Stimulated activated CD8-positive, alpha-beta memory T cell treated with anti-CD3 and anti-CD28 coated beads, Interleukin-12 subunit alpha, Interleukin-12 subunit beta, amount 100 ng/mL, for 24 hours (primary cell): ENCODE data around the gene ZNF586.
"Not testable (repeated sequence)": the region's sequence is repeated elsewhere in the genome, so short reads cannot be mapped to it uniquely, and the experiment has no call there.

Source experiments
- DNase-seq: peaks from one replicate; pipeline ENCODE4 v3.0.0-alpha.2; 2020; ENCODE audit errors: extremely low read depth

ZNF586 gene

DNA sequence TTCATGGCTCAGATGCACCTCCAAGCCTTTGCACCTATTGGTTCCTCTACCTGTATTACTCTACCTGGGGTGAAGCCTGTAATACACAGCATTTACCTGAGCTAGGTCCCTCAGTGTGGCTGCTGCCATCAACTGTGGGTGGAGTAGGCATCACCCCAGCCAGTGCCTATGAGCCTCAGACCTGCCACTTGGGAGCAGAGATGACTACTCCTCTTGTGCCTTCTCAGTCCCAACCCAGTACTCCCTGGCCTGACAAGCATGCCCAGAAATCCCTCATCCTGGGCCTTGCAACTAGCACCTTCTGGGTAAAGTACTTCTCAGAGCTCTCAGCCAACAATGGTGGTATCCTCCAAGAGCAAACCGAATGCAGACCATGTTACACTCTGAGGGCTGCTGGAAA lies 27.1 kb downstream of the ZNF586 start:
- not testable (repeated sequence) for DNase-seq

DNA sequence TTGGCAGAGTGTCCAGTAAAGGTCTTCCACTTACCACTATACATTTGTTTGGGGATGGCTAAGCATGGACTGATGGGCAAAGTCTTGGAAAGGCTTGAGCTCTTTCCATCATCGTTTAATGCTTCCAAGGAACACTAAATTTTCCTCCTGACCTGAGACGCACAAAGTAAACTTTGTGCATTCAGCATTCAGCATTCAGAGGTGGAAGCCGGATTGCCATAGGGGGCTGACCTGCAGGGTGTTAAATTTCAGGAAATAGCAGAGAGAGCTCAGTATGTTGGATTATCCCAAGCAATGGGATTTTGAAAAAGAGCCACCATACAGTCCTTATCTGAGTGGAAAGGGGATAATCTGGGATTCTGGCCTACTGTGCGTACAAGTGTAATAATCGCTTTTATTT lies 31.2 kb downstream of the ZNF586 start:
- no peak for DNase-seq

DNA sequence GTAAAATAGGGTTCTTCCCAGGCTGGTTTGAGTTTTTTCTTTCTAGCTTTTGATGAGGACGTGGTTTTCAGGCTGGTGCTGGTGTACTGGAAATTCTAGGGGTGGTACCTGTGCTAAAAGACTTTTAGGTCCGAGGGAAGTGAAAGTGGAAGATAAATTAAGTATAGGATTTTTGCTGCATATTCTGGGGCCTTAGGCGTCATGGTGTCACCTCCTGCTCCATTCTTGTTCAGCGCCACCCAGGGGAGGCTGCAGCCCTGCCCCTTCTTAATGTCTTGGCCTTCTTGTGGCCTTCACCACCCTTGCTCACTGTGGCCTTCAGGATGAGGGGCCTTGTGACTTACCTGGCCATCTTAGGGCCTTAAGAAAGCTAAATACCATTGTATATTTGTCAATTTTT lies 32.8 kb downstream of the ZNF586 start:
- DNase-seq, result no peak

DNA sequence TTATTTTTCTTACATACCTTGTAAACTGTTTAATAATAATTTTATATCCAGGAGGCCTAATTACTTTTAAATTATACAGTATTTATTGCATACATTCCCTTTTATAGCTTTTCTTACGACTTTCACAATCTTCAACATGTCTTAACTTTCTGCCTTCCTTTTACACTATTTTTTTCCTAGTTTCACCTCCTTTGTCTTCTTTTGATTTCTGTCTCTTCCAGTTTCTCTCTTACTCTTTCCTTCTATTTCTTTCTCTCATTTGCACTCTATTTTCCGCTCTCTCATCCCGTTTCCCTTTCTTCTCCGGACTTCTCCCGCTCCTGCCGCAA lies 33.8 kb downstream of the ZNF586 start:
- DNase-seq, result no peak

DNA sequence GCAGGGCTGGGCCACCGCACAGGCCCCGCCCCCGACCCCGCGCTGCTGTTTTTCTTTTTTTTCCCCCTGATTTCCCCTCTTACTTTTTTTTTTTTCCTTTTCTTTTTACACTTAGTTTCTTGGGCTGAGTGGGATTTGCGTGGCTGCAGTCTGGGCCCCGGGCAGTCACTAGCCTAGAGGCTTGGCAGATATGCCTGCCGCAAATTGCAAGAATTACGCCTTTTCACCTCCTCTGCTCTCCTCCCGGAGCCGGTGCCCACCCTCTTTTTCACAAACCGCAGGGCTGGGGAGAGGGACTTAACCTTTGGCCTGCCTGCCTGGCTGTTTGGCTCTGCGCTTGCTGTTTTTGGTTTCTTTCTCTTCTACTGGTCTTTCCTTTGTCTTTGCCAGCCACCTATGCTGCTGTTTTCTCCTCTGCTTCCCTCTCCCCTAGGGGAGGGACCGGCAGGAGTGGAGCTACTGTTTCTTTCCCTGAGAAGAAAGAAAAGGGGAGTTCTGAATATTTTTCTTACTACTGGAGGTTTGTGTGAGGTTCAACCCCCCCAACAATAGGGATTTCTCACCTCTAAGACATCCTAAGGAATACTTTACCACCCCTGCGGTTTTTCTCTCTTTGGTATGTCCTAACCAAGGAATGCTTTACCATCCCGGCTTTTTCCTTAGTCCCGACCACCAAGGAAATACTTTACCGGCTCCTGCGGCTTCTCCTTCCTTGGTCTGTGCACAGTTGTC lies 34.3 kb downstream of the ZNF586 start:
- no peak for DNase-seq

DNA sequence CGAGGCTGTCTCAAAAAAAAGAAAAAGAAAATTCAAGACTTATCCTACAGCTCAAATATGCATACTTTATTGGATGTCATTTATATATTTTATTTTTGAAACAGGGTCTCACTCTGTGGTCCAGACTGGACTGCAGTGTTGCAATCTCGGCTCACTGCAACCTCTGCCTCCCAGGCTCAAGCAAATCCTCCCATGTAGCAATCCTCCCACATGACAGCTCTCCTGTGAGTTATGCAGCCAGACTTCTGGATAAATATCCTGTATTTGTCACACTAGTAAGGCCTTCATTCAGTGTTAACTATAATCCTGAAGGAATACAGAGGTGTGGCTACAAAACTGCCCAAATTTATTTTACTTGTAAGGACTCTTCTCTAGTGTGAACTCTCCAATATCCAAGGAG lies 38.1 kb downstream of the ZNF586 start:
- no peak for DNase-seq

DNA sequence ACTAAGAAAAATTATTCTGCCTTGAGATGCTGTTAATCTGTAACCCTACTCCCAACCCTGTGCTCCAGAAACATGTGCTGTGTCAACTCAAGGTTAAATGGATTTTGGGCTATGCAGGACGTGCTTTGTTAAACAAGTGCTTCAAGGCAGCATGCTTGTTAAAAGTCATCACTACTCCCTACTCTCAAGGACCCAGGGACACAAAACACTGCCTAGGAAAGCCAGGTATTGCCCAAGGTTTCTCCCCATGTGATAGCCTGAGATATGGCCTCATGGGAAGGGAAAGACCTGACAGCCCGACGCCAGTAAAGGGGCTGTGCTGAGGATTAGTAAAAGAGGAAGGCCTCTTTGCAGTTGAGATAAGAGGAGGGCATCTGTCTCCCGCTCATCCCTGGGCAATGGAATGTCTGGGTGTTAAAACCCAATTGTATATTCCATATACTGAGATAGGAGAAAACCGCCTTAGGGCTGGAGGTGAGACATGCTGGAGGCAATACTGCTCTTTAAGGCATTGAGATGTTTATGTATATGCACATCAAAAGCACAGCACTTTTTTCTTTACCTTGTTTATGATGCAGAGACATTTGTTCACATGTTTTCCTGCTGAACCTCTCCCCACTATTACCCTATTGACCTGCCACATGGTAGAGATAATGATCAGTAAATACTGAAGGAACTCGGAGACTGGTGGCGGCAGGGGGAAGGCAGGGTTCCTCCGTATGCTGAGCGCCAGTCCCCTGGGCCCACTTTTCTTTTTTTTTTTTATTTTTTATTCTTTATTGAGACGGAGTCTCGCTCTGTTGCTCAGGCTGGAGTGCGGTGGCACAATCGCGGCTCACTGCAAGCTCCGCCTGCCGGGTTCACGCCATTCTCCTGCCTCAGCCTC lies 41.2 kb downstream of the ZNF586 start:
- DNase-seq, result not testable (repeated sequence)

DNA sequence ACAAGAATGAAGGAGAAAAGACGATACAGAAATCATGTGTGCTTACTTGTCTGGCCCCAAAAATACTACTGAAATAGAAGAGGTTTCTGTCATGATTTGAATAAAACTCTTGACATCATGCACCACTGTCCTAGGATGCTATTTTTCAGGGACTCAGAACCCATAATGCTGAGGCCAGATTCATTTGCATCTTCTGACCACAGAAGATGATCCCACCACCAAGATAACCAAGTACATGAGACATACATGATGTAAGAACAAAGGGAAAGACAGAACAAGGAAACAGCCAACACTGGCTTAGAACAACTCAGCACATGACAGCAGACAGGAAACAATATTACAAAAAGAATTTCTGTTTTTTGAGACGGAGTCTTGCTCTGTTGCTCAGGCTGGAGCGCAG lies 42.8 kb downstream of the ZNF586 start:
- DNase-seq, result no peak

DNA sequence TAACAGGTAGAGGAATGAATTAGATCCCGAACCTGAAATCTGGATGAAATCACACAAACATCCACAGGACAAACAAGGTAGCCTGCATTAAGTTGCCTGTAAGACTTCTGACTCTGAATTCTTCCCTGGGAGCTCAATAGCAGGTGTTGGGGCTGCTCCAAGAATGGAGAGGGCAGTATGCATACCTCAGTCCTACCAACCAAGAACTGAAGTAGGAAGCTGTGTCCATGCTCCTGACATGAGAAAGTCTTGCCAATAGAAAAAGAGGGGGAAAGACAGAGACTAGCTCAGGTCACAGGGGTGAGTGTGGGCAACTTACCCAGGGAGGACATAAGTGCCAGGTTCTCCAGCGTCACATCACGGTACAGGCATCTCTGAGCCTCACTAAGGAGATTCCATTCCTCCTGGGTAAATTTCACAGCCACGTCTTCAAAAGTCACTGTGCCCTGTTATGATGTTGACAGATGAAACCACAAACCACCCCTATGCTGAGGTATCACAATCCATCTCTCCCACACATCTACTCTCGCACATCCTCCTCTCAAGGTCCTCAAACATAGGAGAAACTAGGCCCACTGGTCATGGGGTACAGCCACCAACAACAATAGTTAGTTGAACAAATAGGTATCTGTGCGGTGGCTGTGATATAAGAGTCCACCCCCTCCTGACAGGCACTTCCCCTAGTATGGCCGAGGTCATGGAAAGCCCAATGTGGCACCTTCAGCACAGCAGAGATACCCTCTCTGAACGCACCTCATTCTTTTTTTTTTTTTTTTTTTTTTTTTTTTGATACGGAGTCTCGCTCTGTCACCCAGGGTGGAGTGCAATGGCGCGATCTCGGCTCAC lies 43.7 kb downstream of the ZNF586 start:
- not testable (repeated sequence) for DNase-seq

DNA sequence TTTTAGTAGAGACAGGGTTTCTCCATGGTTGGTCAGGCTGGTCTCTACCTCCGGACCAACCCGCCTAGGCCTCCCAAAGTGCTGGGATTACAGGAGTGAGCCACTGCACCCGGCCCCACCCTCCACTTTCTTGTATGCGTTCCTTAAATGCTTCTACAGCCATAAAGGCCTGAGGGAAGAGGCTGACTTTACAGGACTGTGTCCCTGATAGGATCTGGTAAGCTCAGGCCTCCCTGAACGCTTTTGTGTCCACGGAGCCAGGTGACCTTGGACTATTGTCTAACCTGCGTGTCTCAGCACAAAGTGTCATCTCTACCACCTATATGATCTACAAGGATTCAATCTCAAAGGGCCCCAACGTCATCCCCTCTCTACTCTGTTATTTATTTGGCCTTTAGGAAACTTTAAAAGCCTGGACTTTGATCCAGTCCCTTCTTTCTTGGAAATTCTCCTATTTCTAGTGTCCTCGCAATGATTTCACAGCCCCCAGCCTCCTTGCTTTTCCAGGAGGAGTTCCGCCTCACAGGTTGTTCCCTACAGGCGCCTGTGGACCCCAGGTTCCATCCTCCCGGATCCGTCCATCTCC lies 44.5 kb downstream of the ZNF586 start:
- DNase-seq, result no peak

DNA sequence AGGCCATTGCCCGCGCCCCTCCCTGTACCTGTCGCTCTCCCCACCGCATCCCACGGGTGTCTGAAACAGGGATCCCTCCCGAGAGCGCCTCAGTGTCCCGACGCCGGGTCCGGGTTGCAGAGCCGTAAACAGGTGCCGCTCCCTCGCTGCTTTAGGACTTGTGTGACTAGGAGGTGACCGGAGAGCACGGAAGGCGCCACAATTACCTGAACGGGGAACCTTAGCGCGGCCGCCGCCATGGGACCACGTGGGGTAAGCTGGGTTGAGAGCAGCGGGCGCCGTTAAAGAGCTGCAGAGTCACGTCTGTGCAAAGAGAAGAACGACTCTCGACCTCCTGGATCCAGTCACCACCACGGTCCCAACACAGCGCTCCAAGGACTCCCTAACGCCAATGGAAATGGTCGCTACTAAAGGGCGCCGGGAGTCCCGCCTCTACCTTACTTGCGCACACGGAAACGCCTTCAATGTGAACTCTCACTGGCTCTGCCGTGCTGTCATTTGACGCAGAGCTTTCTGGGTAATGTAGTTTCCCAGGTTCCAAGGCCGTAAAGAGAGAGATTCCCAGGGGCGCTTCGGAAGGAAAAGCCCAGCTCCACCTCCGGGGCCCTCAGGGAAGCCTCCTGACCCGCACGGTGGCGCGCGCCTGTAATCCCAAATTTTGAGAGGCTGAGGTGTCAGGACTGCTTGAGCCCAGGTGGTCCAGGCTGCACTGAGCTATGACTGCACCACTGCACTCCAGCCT lies 45.2 kb downstream of the ZNF586 start, which contains the start of gene ZNF552:
Gene ZNF552, minus strand, starts transcription at position 409 of the 742 bp plus-strand sequence. Its CDS starts 170 bp downstream, at position 239.
- peak; percentile 38 for DNase-seq

DNA sequence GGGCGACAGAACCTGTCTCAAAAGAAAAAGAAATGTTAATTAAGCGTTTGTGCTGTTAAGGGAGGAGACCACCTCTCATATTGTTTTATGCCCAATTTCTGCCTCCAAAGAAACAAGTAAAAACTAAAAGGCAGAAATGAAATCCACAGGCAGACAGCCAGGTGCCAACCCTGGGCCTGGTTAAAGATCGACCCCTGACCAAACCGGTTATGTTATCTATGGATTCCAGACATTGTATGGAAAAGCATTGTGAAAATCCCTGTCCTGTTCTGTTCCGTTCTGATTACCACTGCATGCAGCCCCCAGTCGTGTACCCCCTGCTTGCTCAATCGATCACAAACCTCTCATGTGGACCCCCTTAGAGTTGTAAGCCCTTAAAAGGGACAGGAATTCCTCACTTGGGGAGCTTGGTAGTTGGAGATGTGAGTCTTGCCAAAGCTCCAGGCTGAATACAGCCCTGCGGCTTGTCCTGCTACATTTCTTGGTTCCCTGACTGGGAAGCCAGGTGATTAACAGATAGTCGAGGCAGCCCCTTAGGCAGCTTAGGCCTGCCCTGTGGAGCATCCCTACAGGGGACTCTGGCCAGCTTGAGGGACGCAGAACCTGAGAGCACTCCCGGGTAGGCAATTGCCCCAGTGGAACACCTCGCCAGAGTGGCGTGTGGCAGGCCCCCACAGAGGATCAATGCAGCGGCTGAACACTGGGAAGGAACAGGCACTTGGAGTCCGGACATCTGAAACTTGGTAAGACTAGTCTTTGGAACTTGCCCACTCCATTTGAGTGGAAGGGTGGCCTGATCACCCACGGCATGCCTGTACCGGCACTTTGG lies 46.0 kb downstream of the ZNF586 start:
- DNase-seq, result no peak

DNA sequence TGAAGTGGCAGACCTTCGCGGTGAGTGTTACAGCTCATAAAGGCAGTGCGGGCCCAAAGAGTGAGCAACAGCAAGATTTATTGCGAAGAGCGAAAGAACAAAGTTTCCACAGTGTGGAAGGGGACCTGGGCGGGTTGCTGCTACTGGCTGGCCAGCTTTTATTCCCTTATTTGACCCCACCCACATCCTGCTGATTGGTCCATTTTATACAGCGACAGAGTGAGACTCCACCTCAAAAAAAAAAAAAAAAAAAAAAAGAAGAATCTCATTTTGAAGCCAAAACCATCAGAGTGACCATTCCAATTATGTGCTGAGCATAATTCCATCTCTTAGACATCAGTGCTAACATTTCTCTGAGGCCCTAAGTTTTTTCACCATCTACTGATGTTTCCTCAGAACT lies 47.2 kb downstream of the ZNF586 start:
- no peak for DNase-seq

DNA sequence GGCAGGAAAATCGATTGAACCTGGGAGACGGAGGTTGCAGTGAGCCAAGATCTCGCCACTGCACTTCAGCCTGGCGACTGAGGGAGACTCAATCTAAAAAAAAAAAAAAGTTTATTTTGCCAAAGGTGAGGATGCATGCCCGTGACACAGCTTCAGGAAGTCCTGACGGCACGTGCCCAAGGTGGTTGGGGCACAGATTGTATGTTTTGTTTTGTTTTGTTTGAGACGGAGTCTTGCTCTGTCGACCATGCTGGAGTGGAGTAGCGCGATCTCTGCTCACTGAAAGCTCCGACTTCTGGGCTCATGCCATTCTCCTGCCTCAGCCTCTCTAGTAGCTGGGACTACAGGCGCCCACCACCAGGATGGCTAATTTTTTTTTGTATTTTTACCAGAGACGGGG lies 48.5 kb downstream of the ZNF586 start:
- no peak for DNase-seq

DNA sequence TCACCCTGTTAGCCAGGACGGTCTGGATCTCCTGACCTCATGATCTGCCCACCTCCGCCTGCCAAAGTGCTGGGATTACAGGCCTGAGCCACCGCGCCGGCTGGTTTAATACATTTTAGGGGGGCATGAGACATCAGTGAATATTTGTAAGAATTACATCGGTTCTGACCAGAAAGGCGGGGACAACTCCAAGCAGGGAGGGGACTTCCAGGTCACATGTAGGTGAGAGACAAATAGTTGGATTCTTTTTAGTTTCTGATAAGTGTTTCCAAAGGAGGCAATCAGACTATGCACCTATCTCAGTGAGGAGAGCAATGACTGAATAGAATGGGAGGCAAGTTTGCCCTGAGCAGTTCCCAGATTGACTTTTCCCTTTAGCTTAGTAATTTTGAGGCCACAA lies 48.9 kb downstream of the ZNF586 start:
- DNase-seq, result no peak

DNA sequence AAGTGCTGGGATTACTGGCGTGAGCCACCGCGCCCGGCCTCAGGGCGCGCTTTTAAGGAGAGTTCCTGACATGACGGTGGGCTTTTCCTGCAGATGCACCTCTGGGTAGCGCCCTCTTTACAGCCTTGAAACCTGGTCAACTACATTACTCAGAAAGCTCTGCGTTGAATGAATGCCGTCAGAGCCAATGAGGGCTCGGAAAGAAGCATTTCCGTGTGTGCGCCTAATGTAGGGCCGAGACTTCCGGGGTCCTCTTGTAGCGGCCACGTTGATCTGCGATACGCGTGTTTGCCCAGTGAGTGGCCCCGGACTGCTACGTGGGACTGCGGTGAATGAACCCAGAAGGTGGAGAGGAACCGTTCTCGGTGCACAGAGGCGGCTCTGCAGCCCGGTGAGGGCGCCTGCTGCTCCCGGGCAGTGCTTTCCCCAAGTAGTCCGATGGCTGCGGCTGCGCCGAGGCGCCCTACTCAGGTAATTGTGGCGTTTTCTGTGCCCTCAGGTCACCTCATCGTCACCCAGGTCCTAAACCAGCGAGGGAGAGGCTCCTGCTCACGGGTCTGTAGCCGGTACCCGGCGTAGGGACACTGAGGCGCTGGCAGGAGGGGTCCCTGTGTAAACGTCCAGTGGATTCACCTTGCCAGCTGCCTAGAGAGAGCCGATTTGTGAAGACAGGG lies 50.1 kb downstream of the ZNF586 start:
- DNase-seq, result peak; percentile 47

DNA sequence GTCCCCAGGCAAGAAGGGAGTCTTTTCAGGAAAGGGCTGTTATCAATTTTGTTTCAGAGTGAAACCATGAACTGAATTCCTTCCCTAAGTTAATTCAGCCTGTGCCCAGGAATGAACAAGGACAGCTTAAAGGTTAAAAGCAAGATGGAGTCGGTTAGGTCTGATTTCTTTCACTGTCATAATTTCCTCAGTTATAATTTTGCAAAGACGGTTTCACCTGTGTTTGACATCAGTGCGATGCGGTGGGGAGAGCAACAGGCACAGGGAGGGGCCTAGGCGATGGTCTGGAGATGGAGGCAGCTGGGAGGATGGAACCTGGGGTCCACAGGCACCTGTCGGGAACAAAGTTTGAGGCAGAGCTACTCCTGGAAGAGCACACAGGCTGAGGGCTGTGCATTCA lies 51.1 kb downstream of the ZNF586 start:
- DNase-seq, result no peak

DNA sequence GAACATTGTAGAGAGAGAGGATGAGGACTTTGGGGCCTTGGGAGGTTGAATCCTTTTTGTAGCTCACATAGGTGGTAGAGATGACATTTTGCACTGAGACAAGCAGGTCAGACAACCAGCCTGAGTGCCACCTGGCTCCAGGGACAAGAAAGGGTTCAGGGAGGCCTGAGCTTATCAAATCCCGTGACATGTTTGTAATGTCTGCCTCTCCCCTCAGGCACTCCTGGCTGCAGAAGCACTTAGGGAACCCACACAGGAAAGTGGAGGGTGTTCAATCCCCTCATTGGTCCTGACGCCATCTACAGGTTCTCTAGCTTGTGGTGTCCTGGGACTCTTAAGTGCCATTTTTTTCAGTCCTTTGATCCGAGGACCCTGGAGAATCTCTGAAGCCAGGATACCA lies 51.6 kb downstream of the ZNF586 start:
- not testable (repeated sequence) for DNase-seq

DNA sequence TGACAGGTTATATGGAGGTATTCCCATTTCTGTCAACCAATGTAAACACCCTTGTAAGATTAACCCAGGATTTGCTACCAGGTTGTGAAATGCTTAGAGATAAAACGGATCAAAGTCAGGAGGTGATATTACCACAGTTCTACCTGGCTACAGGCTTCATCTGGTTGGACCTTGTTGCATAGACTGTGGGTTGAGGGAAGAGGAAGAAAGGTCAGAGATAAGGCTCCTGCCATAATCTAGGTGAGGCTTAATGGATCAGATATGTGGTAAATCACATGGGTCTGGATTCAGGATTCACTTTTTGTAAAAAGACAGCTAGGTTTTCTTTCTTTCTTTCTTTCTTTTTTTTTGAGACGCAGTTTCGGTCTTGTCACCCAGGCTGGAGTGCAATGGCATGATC lies 52.0 kb downstream of the ZNF586 start:
- DNase-seq, result not testable (repeated sequence)

DNA sequence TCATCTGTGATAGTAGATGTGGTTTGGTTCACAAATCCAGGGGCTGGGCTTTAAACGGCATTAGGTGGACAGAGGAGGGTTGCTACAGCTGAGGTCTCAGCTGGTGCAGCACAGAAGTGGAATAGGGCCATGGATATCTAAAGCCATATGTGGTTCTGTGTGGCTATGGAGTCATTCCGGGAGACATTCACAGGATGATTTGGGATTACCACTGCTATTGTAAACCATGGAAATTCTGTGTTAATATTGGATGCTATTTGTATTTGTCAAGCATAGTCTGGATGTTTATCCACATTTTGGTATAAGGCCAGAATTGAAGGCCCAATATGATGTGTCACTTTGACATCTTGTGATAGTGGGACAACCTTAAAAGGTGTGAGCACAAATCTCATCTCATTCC lies 53.7 kb downstream of the ZNF586 start:
- DNase-seq, result not testable (repeated sequence)
